Right lobe of liver (tissue), 6 donors: ENCODE data around the gene SPON1. TPM values are rescaled to one million over a fixed set of nuclear protein-coding genes. Genes with fewer than 3 reads are reported as not detected.
A peak's percentile ranks its signal among the peaks of the same experiment; 100 is the strongest.

ENCODE experiments used
- ATAC-seq, 4 donors: fragments of 200-7000 bp; cut with Tn5 transposase; one replicate each; pipeline ENCODE4 v1.9.1; 2020; ENCODE audit warnings: mild to moderate bottlenecking in 4 of 4, moderate library complexity in 4 of 4
- DNase-seq, 3 donors: peaks; one replicate each; pipeline ENCODE4 v3.0.0-alpha.2; 2020
- H3K27ac ChIP-seq, 3 donors: fragments of 200-600 bp; one replicate each; pipeline ENCODE4 v1.8.0; 2022
- H3K27me3 ChIP-seq, 2 donors: fragments of 200-600 bp; one replicate each; pipeline ENCODE4 v1.8.0; 2022
- H3K36me3 ChIP-seq, 4 donors: fragments of 200-600 bp; sonication (generic) in 1 of 4; one replicate each; pipeline versions ENCODE4 v1.5.1 to v1.8.0; 2017 to 2022; ENCODE audit warnings: control low read depth in 1 of 4
- H3K4me1 ChIP-seq, 4 donors: fragments of 200-600 bp; sonication (generic) in 1 of 4; one replicate each; pipeline versions ENCODE4 v1.5.1 to v1.8.0; 2017 to 2022; ENCODE audit warnings: control low read depth in 1 of 4
- H3K4me3 ChIP-seq, 3 donors: fragments of 200-600 bp; one replicate each; pipeline ENCODE4 v1.8.0; 2022
- H3K9me3 ChIP-seq, 4 donors: fragments of 200-600 bp; sonication (generic) in 1 of 4; one replicate each; pipeline versions ENCODE4 v1.5.1 to v1.8.0; 2017 to 2022; ENCODE audit warnings: control low read depth in 1 of 4
- CTCF ChIP-seq, 4 donors: fragments of 200-600 bp in 3 of 4; fragments of 450-650 bp in 1 of 4; IDR thresholded peaks; one replicate each; pipeline versions ENCODE4 v1.5.1 to v1.8.0; 2016 to 2022; ENCODE audit warnings: antibody characterized with exemption in 4 of 4, mild to moderate bottlenecking in 2 of 4
- POLR2A ChIP-seq: fragments of 450-650 bp; IDR thresholded peaks from one replicate; pipeline ENCODE4 v1.6.1; 2017; ENCODE audit warnings: antibody characterized with exemption, mild to moderate bottlenecking
- WGBS: methylation state at CpG from one replicate; pipeline ENCODE4 v1.1.6; 2018; ENCODE audit warnings: low coverage, low lambda C conversion rate; ENCODE audit not compliant: insufficient coverage; ENCODE audit errors: missing lambda C conversion rate; 5-methylcytosine and 5-hydroxymethylcytosine counted together
- intact Hi-C, 2 donors: fragments of 100-400 bp; cut with DNase I; formaldehyde crosslinking; loops; one replicate each; pipeline versions ENCODE4 v1.11.2 to v1.14.1; 2022
- total RNA-seq, 6 experiments: library from RNA; depleted of rRNA in 2 of 6; stranded (reverse); fragments of >200 nt in 2 of 6; fragmentation: NEBNext Ultra II Directional in 3 of 6; extraction: Animal tissue kit (Norgen Biotek cat#: 25700) in 3 of 6; gene quantifications; one replicate each; pipeline versions ENCODE4 v1.1.0 to v1.2.4, GENCODE V29; 2016 to 2023
- donor health status: DM: no; HTN: yes; CAD: no.
- donor health status: DM: no; HTN: no; CAD: no.
- donor health status: DM: no; HTN: no; CAD: no.
- donor health status: DM: no; HTN: yes; CAD: no.
- donor health status: DM: no; HTN: yes; CAD: no.

The SPON1 gene
- total RNA-seq, 6 experiments from 2014 or later, result 0.51 to 2.4 (median 1.6) TPM

GRCh38 chr11:14093065-14093464 lies 130.5 kb downstream of the SPON1 start:
- intact Hi-C loops, result no loop called here

GRCh38 chr11:14094481-14095037 lies 132.0 kb downstream of the SPON1 start:
- Histone ChIP-seq H3K27ac (no peak overlapping the region), H3K27me3 (no peaks in the 10 kb centered on the region), H3K36me3 (no peaks in the 10 kb centered on the region), H3K4me1 (no peaks in the 10 kb centered on the region), H3K9me3 (no peaks in the 10 kb centered on the region), H3K4me3 (no peak overlapping the region)
- WGBS, result 74% methylated on average over 3 of the region's 3 CpGs
- TF ChIP-seq POLR2A (no peak), CTCF (IDR thresholded peaks at IDR 0.05) (no peak)
- intact Hi-C loops, result no loop called here
- ATAC-seq (no peak), DNase-seq (no peak)

More at GRCh38 chr11:14093065-14093464, 130.5 kb downstream of the SPON1 start:
- WGBS, result no CpG with 5 or more reads among the region's 1 CpG
- ATAC-seq (no peak), DNase-seq (no peak)
- H3K4me3 ChIP-seq, result no peak overlapping the region
- TF ChIP-seq POLR2A, result no peak
- TF ChIP-seq CTCF (IDR thresholded peaks at IDR 0.05), result no peak
- H3K4me1 ChIP-seq, result no peaks in the 10 kb centered on the region
- no peaks in the 10 kb centered on the region for H3K36me3 ChIP-seq
- H3K27me3 ChIP-seq, result no peaks in the 10 kb centered on the region
- no peaks in the 10 kb centered on the region for H3K9me3 ChIP-seq
- no peak overlapping the region for H3K27ac ChIP-seq

DNA sequence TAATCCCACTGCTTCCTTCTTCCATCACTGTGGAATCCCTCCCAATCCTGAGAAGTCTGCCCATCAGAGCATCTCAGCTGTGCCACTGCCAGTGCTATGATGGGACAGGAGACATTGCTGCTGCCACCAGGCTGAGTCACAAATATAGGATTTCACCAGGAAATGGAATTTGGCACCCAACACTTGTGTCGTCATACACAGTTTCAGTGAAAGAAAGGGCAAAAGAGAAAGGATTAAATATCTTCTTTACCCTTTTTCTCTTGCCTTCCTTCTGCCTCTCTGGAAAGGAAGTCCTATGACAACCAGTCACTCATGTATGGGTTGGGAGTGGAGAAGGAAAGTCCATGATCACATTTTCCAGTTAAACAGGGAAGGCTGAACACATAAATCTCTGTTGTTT lies 133.4 kb downstream of the SPON1 start:
- intact Hi-C loops, result no loop called here
- no peak for DNase-seq
- WGBS, result 33% methylated on average over 1 of the region's 1 CpG
- Histone ChIP-seq H3K9me3 (no peaks in the 10 kb centered on the region), H3K27ac (no peak overlapping the region), H3K4me3 (no peak overlapping the region), H3K4me1 (no peaks in the 10 kb centered on the region), H3K27me3 (no peaks in the 10 kb centered on the region), H3K36me3 (no peaks in the 10 kb centered on the region)
- no peak for TF ChIP-seq POLR2A
- no peak for TF ChIP-seq CTCF (IDR thresholded peaks at IDR 0.05)
- ATAC-seq, result peak in 1 of 4 donors; percentile 71

DNA sequence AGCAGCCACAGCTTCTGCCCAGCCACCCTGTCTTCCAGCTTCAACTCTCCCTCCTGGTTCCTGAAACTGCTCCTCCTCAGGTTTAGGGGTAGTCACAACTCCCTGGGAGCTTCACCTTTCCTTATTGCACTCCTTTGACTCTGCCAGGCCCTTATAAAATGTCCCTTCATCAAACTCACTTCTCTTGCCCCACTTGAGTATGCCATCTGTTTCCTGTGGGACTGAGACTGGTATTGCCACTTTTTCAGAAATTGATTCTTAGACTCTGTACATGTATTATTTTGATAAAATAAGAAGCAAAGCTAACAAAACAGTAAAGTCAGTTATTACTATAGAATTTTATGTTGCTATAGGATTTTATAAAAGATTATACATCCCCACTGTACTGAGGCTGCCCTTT lies 134.1 kb downstream of the SPON1 start:
- H3K27ac ChIP-seq, result no peak overlapping the region
- no peaks in the 10 kb centered on the region for H3K4me1 ChIP-seq
- intact Hi-C loops, result no loop called here
- H3K36me3 ChIP-seq, result no peaks in the 10 kb centered on the region
- ATAC-seq (no peak), DNase-seq (no peak)
- no peak for TF ChIP-seq CTCF (IDR thresholded peaks at IDR 0.05)
- no peak for TF ChIP-seq POLR2A
- no peaks in the 10 kb centered on the region for H3K27me3 ChIP-seq
- H3K9me3 ChIP-seq, result no peaks in the 10 kb centered on the region
- no peak overlapping the region for H3K4me3 ChIP-seq

DNA sequence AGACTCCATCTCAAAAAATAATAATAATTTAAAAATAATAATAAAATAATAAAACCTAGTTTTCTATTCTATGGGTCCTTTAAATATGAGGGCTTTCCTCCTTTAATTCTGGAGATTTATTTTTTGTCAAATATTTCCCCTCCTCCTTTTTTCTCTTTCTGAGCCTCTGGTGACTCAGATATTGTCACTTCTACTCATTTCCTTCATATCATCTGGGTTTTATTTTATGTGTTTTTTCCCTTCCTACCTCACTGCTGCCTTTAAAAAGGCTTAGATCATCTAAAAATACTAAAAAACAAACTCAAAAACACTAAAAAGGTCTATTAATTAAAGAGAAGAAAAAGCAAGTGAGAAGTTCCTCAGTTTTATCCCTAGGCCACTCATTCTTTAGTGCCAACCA lies 138.9 kb downstream of the SPON1 start:
- intact Hi-C loops, result no loop called here
- DNase-seq (no peak), ATAC-seq (no peak)
- Histone ChIP-seq H3K9me3 (no peaks in the 10 kb centered on the region), H3K36me3 (no peaks in the 10 kb centered on the region), H3K4me3 (no peak overlapping the region), H3K27me3 (no peaks in the 10 kb centered on the region), H3K4me1 (no peaks in the 10 kb centered on the region), H3K27ac (no peak overlapping the region)
- TF ChIP-seq CTCF (IDR thresholded peaks at IDR 0.05) (no peak), POLR2A (no peak)
